HEK293 (cell line): ENCODE data around the gene C9orf43.

ENCODE experiments used
- INSM2 ChIP-seq: fragments of 450-650 bp; formaldehyde crosslinking; IDR thresholded peaks from 2 replicates; pipeline ENCODE4 v1.5.1; 2016; ENCODE audit warnings: missing biosample characterization, missing genetic modification characterization
- REST ChIP-seq: fragments of 450-650 bp; formaldehyde crosslinking; IDR thresholded peaks from 2 replicates; pipeline ENCODE4 v1.5.1; 2016; ENCODE audit warnings: missing biosample characterization, missing genetic modification characterization
- ZFP3 ChIP-seq: fragments of 450-650 bp; formaldehyde crosslinking; IDR thresholded peaks from 2 replicates; pipeline ENCODE4 v1.5.1; 2016; ENCODE audit warnings: low read depth, missing biosample characterization, missing genetic modification characterization
- ZNF24 ChIP-seq: fragments of 450-650 bp; formaldehyde crosslinking; IDR thresholded peaks from 2 replicates; pipeline ENCODE4 v1.5.1; 2016; ENCODE audit warnings: missing biosample characterization, missing genetic modification characterization
- ZNF529 ChIP-seq: fragments of 450-650 bp; formaldehyde crosslinking; IDR thresholded peaks from 2 replicates; pipeline ENCODE4 v1.5.1; 2017; ENCODE audit warnings: missing genetic modification characterization, missing biosample characterization; ENCODE audit not compliant: insufficient replicate concordance
- ZNF558 ChIP-seq: fragments of 450-650 bp; formaldehyde crosslinking; IDR thresholded peaks from 2 replicates; pipeline ENCODE4 v1.5.1; 2016; ENCODE audit warnings: missing biosample characterization, missing genetic modification characterization
- TF ChIP-seq, protein P1 (sequence below): fragments of 450-650 bp; formaldehyde crosslinking; IDR thresholded peaks from 2 replicates; pipeline ENCODE4 v1.5.1; 2016; ENCODE audit warnings: missing biosample characterization, missing genetic modification characterization
- TF ChIP-seq, protein P2 (sequence below): fragments of 450-650 bp; formaldehyde crosslinking; IDR thresholded peaks from 2 replicates; pipeline ENCODE4 v1.5.1; 2016; ENCODE audit warnings: missing biosample characterization, missing genetic modification characterization, low read depth

DNA sequence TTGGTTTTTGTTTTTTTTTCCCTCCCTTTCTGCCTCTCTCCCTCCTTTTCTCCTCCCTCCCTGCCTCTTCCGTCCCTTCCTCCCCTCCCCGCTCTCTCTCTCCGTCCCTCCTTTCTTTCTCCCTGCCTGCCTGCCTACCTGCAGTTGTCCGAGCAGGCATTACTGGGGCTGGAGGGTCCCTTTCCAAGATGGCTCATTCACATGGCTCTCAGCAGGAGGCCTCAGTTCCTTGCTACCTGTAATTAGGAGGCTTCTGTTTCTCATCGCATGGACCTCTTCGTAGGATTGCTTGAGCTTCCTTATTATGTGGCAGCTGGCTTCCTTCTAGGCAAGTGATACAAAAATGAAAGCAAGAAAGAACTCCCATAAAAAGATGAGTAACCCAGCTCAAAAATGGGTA is 61.0 kb downstream of the C9orf43 start:
- TF ChIP-seq REST (no peak), ZNF529 (no peak), ZNF24 (tag by site-specific recombination) (no peak), ZFP3 (no peak), ZNF558 (tag by site-specific recombination) (no peak), INSM2 (no peak)
- TF ChIP-seq, protein P1, sequence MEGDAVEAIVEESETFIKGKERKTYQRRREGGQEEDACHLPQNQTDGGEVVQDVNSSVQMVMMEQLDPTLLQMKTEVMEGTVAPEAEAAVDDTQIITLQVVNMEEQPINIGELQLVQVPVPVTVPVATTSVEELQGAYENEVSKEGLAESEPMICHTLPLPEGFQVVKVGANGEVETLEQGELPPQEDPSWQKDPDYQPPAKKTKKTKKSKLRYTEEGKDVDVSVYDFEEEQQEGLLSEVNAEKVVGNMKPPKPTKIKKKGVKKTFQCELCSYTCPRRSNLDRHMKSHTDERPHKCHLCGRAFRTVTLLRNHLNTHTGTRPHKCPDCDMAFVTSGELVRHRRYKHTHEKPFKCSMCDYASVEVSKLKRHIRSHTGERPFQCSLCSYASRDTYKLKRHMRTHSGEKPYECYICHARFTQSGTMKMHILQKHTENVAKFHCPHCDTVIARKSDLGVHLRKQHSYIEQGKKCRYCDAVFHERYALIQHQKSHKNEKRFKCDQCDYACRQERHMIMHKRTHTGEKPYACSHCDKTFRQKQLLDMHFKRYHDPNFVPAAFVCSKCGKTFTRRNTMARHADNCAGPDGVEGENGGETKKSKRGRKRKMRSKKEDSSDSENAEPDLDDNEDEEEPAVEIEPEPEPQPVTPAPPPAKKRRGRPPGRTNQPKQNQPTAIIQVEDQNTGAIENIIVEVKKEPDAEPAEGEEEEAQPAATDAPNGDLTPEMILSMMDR (tag by site-specific recombination), result no peak
- TF ChIP-seq, protein P2, sequence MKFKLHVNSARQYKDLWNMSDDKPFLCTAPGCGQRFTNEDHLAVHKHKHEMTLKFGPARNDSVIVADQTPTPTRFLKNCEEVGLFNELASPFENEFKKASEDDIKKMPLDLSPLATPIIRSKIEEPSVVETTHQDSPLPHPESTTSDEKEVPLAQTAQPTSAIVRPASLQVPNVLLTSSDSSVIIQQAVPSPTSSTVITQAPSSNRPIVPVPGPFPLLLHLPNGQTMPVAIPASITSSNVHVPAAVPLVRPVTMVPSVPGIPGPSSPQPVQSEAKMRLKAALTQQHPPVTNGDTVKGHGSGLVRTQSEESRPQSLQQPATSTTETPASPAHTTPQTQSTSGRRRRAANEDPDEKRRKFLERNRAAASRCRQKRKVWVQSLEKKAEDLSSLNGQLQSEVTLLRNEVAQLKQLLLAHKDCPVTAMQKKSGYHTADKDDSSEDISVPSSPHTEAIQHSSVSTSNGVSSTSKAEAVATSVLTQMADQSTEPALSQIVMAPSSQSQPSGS (tag by site-specific recombination), result no peak
